Stimulated activated memory B cell treated with anti-CD40 and anti-IgM and Interleukin-4, amounts not matched to agents 10 μg/mL and 1 μg/mL and 100 μg/mL, for 72 hours (primary cell): ENCODE data around the gene KREMEN2.
A peak's percentile ranks its signal among the peaks of the same experiment; 100 is the strongest.

Experiments used
- ATAC-seq: fragments of 150-1000 bp; cut with Tn5 transposase; 2 replicates; pipeline ENCODE4 v1.10.0; 2021
- H3K27ac Mint-ChIP-seq: one replicate; pipeline ENCODE4 v1.8.0; 2022; ENCODE audit warnings: mild to moderate bottlenecking, mixed read lengths
- H3K27me3 Mint-ChIP-seq: one replicate; pipeline ENCODE4 v1.8.0; 2022; ENCODE audit warnings: mixed read lengths
- H3K36me3 Mint-ChIP-seq: one replicate; pipeline ENCODE4 v1.8.0; 2022; ENCODE audit warnings: mixed read lengths
- H3K4me1 Mint-ChIP-seq: one replicate; pipeline ENCODE4 v1.8.0; 2022; ENCODE audit warnings: mixed read lengths
- H3K4me3 Mint-ChIP-seq: one replicate; pipeline ENCODE4 v1.8.0; 2022; ENCODE audit warnings: mild to moderate bottlenecking, moderate library complexity, mixed read lengths
- H3K9me3 Mint-ChIP-seq: one replicate; pipeline ENCODE4 v1.8.0; 2022; ENCODE audit warnings: mixed read lengths

The KREMEN2 gene

DNA sequence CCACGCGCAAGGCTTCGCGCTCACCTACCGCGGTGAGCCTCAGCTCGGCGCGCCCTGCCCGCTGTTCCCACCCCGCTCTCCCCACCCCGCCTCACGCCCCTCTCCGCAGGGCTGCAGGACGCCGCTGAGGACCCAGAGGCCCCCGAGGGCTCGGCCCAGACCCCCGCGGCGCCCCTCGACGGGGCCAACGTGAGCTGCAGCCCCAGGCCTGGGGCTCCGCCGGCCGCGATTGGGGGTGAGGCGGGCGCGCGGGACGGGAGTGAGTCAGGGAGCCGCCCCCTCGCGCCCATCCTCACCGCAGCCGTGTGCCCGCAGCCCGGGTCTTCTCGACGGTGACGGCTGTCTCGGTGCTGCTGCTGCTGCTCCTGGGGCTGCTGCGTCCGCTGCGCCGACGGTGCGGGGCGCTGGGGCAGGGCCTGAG lies 3.1 kb downstream of the KREMEN2 start:
- Mint-ChIP-seq H3K36me3 (peaks cover 5% of the 10 kb centered on the region), H3K4me3 (no peak overlapping the region), H3K9me3 (no peaks in the 10 kb centered on the region), H3K4me1 (peaks cover 59% of the 10 kb centered on the region), H3K27ac (no peak overlapping the region), H3K27me3 (peaks cover 57% of the 10 kb centered on the region)
- ATAC-seq, result no peak

DNA sequence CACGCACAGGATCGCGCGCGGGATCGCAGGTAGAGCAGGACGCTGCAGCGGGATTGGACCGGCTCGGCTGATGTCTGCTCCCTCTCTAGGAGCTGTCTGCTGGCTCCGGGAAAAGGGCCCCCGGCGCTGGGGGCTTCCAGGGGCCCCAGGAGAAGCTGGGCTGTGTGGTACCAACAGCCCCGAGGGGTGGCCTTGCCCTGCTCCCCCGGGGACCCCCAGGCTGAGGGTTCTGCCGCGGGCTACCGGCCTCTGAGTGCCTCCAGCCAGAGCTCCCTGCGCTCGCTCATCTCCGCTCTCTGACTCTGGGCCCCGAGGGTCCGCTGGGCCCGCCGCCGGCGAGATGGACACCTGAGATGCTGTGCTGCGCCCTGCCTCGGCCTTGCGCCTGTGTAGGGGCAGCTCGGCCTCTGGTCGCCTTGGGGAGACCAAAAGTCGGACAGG lies 3.7 kb downstream of the KREMEN2 start:
- Mint-ChIP-seq H3K27me3 (peaks cover 57% of the 10 kb centered on the region), H3K4me1 (peaks cover 56% of the 10 kb centered on the region), H3K27ac (no peak overlapping the region), H3K9me3 (no peaks in the 10 kb centered on the region), H3K36me3 (peaks cover 10% of the 10 kb centered on the region), H3K4me3 (peak overlapping the region; percentile 72)
- no peak for ATAC-seq

GRCh38 chr16:2968368-2968737 lies 4.3 kb downstream of the KREMEN2 start:
- H3K9me3 Mint-ChIP-seq, result no peaks in the 10 kb centered on the region
- peaks cover 55% of the 10 kb centered on the region for H3K27me3 Mint-ChIP-seq
- no peak for ATAC-seq
- H3K4me3 Mint-ChIP-seq, result peak overlapping the region; percentile 72
- no peak overlapping the region for H3K27ac Mint-ChIP-seq
- H3K36me3 Mint-ChIP-seq, result peaks cover 11% of the 10 kb centered on the region
- peaks cover 52% of the 10 kb centered on the region for H3K4me1 Mint-ChIP-seq

- Mint-ChIP-seq H3K4me3 (peak within 1 kb of the TSS; percentile 72), H3K4me1 (peaks cover 46% of the 10 kb centered on the region), H3K9me3 (no peaks in the 10 kb centered on the region), H3K27me3 (peaks cover 49% of the 10 kb centered on the region), H3K27ac (no peak within 1 kb of the TSS), H3K36me3 (peaks cover 11% of the 10 kb centered on the region)
- ATAC-seq, result peak; percentile 91
These were observed 4.9 kb downstream of the KREMEN2 start, which contains the start of gene PAQR4 for GRCh38 chr16:2968738-2969544. TSS of gene PAQR4 (plus strand) at chr16:2969348. CDS start at chr16:2969675, 327 bp downstream.

DNA sequence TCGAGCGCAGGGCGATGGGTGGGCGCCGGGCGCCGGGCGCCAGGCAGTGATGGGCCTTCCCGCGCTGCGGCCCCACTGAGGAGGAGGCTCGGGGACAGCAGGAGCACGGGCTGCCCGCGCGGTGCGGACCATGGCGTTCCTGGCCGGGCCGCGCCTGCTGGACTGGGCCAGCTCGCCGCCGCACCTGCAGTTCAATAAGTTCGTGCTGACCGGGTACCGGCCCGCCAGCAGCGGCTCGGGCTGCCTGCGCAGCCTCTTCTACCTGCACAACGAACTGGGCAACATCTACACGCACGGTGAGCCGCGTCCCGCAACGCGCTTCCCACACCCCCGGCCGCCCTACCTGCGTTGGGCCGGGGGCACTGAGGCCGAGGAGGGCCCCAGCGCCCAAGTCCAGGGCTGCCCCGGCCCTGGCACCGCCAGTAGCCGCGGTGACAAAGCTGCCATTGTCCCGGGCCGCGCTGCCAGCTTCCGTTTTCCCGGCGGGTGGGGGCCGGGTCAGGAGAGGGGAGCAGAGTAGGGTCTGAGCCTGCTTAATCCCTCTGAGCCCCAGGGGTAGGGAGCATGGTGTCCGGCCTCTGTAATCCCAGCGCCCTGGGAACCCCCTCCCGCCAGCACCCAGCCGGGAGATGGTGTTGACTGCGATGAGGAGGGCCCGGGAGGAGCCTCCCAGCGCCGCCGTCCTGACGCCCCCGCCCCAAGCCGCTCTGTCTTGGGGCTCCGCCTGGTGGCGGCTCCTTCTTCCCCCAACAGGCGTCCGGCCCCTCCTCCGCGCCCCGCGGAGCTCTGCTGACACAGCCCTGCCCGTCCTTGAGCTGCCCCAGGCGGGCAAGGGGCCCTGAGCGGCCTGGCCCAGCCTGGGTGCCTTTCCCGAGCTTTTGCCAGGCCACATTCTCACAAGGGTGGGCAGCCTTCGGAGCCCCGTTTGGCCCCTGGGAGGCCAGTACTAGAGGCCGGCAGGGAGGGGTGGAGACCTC lies 5.8 kb downstream of the KREMEN2 start:
- no peak overlapping the region for H3K27ac Mint-ChIP-seq
- no peaks in the 10 kb centered on the region for H3K9me3 Mint-ChIP-seq
- peaks cover 40% of the 10 kb centered on the region for H3K4me1 Mint-ChIP-seq
- H3K27me3 Mint-ChIP-seq, result peaks cover 40% of the 10 kb centered on the region
- peak; percentile 43 for ATAC-seq
- peak overlapping the region; percentile 68 for H3K4me3 Mint-ChIP-seq
- H3K36me3 Mint-ChIP-seq, result peaks cover 11% of the 10 kb centered on the region

GRCh38 chr16:2970563-2970962 lies 6.5 kb downstream of the KREMEN2 start:
- Mint-ChIP-seq H3K36me3 (peaks cover 11% of the 10 kb centered on the region), H3K4me3 (peak overlapping the region; percentile 68), H3K4me1 (peaks cover 34% of the 10 kb centered on the region), H3K9me3 (no peaks in the 10 kb centered on the region), H3K27ac (no peak overlapping the region), H3K27me3 (peaks cover 40% of the 10 kb centered on the region)
- no peak for ATAC-seq

DNA sequence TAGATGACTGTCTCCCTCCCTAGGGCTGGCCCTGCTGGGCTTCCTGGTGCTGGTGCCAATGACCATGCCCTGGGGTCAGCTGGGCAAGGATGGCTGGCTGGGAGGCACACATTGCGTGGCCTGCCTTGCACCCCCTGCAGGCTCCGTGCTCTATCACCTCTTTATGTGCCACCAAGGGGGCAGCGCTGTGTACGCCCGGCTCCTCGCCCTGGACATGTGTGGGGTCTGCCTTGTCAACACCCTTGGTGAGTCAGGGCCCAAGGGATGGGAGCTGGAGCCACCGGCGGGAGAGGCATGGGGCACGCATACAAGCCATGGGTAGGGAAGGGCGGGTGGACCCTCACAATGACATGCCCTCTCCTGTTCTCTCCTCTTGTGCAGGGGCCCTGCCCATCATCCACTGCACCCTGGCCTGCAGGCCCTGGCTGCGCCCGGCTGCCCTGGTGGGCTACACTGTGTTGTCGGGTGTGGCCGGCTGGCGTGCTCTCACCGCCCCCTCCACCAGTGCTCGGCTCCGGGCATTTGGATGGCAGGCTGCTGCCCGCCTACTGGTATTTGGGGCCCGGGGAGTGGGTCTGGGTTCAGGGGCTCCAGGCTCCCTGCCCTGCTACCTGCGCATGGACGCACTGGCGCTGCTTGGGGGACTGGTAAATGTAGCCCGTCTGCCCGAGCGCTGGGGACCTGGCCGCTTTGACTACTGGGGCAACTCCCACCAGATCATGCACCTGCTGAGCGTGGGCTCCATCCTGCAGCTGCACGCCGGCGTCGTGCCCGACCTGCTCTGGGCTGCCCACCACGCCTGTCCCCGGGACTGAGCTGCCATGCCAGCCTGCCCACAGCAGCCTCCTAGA lies 7.3 kb downstream of the KREMEN2 start:
- H3K36me3 Mint-ChIP-seq, result peaks cover 11% of the 10 kb centered on the region
- no peak overlapping the region for H3K27ac Mint-ChIP-seq

DNA sequence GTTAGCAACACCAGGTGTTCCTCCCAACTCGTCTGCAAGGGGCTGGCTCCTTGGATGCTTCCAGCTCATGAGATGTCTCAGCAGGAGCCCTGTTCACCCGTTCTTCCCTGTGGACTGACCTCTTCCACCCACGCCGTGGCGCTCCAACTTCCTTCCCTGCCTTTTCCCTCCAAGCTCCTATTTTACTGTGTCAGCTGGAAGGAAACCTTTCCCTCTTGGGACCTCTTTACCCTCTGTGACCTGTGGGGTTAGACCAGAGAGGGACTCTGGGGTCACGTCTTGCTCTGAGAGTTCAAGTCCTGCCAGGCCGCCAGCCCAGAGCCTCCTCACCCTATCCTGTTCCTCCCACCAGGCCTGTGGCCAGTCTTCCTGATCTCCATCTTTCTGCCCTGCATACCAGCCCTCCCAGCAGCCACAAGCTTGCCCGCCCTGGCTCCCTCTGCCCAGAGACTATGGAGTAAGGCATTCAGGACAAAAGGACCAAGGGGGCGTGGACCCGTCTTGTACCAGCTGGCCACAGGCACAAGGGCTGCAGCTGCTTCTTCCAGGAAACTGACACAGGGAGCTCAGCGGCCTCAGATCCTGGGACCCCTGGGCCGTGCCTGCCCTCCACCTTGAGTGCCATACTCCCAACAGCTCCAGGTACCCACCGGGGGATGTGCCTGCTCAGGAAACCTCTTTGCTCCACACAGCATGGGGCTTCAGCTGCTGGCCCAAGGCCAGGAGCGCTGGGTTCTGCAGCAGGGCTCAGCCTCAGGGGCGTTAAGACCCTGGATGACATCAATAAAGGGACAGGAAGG lies 8.1 kb downstream of the KREMEN2 start:
- Mint-ChIP-seq H3K27me3 (peaks cover 40% of the 10 kb centered on the region), H3K4me3 (no peak overlapping the region), H3K27ac (no peak overlapping the region), H3K4me1 (peaks cover 33% of the 10 kb centered on the region), H3K9me3 (no peaks in the 10 kb centered on the region), H3K36me3 (peaks cover 11% of the 10 kb centered on the region)
- no peak for ATAC-seq

More for the DNA sequence above, 7.3 kb downstream of the KREMEN2 start:
- peaks cover 33% of the 10 kb centered on the region for H3K4me1 Mint-ChIP-seq
- peak overlapping the region; percentile 68 for H3K4me3 Mint-ChIP-seq
- ATAC-seq, result no peak
- peaks cover 40% of the 10 kb centered on the region for H3K27me3 Mint-ChIP-seq
- no peaks in the 10 kb centered on the region for H3K9me3 Mint-ChIP-seq

GRCh38 chr16:2973093-2973492 lies 9.0 kb downstream of the KREMEN2 start:
- no peak for ATAC-seq
- H3K27ac Mint-ChIP-seq, result no peak overlapping the region
- peaks cover 40% of the 10 kb centered on the region for H3K27me3 Mint-ChIP-seq
- H3K4me3 Mint-ChIP-seq, result no peak overlapping the region
- no peaks in the 10 kb centered on the region for H3K9me3 Mint-ChIP-seq
- H3K36me3 Mint-ChIP-seq, result peaks cover 11% of the 10 kb centered on the region
- peaks cover 28% of the 10 kb centered on the region for H3K4me1 Mint-ChIP-seq

DNA sequence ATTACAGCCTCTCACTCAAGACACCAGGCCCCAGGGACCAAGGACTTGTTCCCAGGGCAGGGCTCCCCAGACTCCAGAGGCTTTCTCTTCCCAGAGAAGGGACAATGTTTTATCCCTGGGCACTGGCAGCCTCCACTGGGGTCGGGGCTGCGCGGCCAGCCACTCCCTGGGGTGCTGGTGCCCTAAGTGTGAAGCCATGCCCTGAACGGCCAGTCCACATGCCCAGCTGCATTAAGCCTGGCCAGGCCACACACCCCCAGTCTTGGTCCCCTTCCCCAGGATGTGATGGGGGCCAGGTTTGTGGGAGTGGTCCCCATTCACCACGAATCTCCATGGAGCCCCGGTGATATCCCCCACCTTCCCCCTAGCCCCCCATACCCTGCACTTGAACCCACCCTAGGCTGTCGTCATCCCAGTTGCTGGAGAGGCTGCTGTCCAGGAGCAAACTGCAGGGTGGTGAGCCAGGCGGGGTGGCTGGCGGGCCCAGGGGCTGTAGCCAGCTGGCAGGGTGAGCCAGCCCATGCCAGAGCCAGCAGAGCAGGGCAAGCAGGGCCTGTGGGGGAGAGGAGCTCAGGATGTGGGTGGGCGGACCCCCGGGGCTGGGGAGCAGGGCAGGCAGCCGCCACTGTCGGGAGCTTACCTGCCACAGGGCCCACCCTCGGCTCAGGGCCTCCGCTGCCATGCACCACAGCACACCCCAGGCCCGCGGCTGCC lies 9.7 kb downstream of the KREMEN2 start:
- peaks cover 11% of the 10 kb centered on the region for H3K36me3 Mint-ChIP-seq
- no peaks in the 10 kb centered on the region for H3K9me3 Mint-ChIP-seq
- peaks cover 36% of the 10 kb centered on the region for H3K27me3 Mint-ChIP-seq
- no peak overlapping the region for H3K27ac Mint-ChIP-seq
- no peak for ATAC-seq
- no peak overlapping the region for H3K4me3 Mint-ChIP-seq
- peaks cover 21% of the 10 kb centered on the region for H3K4me1 Mint-ChIP-seq

GRCh38 chr16:2974319-2975056 lies 10.4 kb downstream of the KREMEN2 start:
- Mint-ChIP-seq H3K36me3 (peaks cover 11% of the 10 kb centered on the region), H3K4me3 (no peak overlapping the region), H3K27ac (no peak overlapping the region), H3K27me3 (peaks cover 40% of the 10 kb centered on the region), H3K4me1 (peaks cover 21% of the 10 kb centered on the region), H3K9me3 (no peaks in the 10 kb centered on the region)
- no peak for ATAC-seq

- Mint-ChIP-seq H3K4me1 (peaks cover 24% of the 10 kb centered on the region), H3K9me3 (no peaks in the 10 kb centered on the region), H3K27ac (no peak overlapping the region), H3K4me3 (no peak overlapping the region), H3K36me3 (peaks cover 11% of the 10 kb centered on the region), H3K27me3 (peaks cover 45% of the 10 kb centered on the region)
- no peak for ATAC-seq
These were observed 11.2 kb downstream of the KREMEN2 start for GRCh38 chr16:2975161-2975795.

DNA sequence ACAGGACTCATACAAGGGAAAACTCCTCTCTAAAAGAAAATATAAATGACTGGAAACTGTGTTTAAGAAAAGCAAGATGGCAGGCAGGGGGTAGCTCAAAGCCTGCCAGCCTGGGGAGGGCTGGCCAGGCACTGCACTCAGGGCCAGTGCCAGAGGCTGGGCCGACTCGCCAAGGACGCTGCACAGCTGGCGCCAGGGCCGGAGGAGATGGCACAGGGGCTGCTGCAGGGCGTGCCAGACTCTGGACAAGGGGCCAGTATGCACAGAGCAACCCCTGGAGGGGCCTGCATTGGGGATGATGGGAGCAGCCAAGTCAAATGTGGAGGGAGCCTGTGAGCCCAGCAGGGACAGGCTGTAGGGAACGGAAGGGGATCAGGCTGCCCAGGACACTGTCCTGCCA lies 12.1 kb downstream of the KREMEN2 start:
- Mint-ChIP-seq H3K27me3 (peaks cover 37% of the 10 kb centered on the region), H3K9me3 (no peaks in the 10 kb centered on the region), H3K36me3 (peaks cover 11% of the 10 kb centered on the region), H3K4me1 (peaks cover 15% of the 10 kb centered on the region), H3K4me3 (no peak overlapping the region), H3K27ac (no peak overlapping the region)
- no peak for ATAC-seq
